Esophagus squamous epithelium (tissue), 4 donors: ENCODE results near the gene TAF11.

Source experiments
- CTCF ChIP-seq, 6 experiments: fragments of 450-650 bp in 4 of 6; fragments of 200-600 bp in 2 of 6; sonication (generic) in 2 of 6; IDR thresholded peaks; one replicate each; pipeline ENCODE4 v1.5.1; 2016 to 2019; ENCODE audit warnings: antibody characterized with exemption in 6 of 6, mild to moderate bottlenecking in 4 of 6, moderate library complexity in 4 of 6
- POLR2A ChIP-seq, 4 donors: fragments of 450-650 bp; IDR thresholded peaks; one replicate each; pipeline ENCODE4 v1.6.1; 2017; ENCODE audit warnings: antibody characterized with exemption in 4 of 4, mild to moderate bottlenecking in 4 of 4, moderate library complexity in 3 of 4

DNA sequence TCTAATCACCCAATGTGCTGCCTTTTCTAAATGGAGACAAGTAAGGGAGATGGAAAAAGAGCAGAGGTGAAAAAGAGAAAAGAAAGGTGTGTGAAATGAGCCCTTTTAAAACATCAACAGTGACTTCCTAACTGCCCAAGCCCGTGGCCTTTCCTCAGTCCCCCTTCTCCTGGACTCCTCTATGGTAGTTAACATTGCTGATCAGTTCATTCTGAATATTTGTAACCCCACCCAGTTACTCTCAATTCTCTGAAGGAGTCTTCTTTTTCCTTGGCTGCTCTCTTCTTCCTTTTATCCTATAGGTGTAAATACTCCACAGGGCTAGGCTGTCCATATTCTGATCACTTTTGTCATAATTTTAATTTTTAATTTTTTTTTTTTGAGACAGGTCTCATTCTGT is 27.1 kb downstream of the TAF11 start:
- TF ChIP-seq CTCF (IDR thresholded peaks at IDR 0.05) (no peak), POLR2A (IDR thresholded peaks at IDR 0.05) (no peak)
